HG02763 (cell line): Measurements from ENCODE around the gene PXMP2.

Experiments used
- ATAC-seq: cut with Tn5 transposase; IDR thresholded peaks from one replicate; pipeline ENCODE4 v1.9.1; 2021; ENCODE audit warnings: mild to moderate bottlenecking, moderate library complexity; ENCODE audit not compliant: unreplicated experiment

Gene PXMP2

DNA sequence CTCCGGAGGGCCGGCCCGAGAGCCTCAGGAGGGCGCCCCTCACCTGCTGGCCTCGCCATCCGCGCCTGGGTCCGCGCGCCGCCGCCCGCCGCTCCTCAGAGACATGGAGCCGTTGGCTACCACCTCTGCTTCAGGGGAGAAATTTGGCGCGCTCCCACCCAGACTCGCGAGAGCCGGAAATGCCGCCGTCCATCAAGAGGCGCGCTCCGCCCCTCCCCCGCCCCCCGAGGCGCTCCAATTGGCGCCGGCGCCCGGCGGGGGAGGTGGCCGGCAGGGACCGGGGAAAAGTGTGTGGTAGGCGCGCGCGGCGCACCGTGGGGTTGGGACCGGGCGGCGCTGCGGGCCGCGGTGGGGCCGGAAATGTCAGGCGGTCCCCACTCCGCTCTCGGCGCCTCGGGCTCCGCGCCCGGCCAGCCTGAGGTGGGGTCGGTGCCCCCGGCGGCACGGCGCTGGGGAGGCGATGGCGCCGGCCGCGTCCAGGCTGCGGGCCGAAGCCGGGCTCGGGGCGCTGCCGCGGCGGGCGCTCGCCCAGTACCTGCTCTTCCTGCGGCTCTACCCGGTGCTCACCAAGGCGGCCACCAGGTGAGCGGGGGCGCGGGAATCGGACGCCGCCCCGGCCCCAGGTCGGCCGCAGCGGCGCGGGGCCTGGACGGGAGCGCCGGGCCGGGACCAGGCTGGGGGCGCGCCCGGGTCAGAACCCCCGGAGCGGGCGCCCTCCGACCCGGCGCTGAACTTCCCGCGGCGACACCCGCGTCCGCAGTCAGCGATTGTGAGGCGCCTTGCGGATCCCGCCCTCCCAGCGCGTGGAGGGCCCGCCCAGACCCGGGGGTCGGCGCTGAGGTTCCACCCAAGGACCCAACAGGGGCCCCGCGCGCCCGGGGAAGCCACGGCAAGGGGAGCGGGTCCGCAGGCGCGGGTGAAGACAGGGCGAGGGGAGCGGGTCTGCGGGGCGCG, at the start of gene PXMP2, which contains the start of gene POLE:
Gene PXMP2, plus strand, starts transcription at position 377 of the 954 bp plus-strand sequence. Its CDS starts 84 bp downstream, at position 461.
Gene POLE, minus strand, starts transcription at position 132 of the 954 bp plus-strand sequence. Its CDS starts 27 bp downstream, at position 105.
- peak; percentile 89 for ATAC-seq

DNA sequence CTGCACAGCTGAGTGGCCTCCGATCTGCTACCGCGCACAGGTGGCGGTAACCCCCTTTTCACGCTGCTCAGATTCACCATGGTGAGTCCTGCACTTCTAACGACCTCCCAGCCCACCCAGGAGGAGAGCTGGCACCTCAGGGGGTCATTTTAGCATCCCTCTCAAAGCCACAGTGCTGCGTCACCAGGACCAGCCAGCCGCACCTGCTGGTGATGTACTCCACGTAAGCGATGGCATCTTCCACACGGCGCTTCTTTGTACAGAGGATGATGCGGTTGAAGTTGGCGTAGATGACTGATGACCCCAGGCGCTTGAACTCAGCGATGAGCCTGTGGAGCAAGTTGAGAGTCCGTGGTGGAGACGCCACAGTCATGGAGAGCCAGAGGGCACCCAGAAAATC, 49.6 kb upstream of the PXMP2 start:
- ATAC-seq: no peak

DNA sequence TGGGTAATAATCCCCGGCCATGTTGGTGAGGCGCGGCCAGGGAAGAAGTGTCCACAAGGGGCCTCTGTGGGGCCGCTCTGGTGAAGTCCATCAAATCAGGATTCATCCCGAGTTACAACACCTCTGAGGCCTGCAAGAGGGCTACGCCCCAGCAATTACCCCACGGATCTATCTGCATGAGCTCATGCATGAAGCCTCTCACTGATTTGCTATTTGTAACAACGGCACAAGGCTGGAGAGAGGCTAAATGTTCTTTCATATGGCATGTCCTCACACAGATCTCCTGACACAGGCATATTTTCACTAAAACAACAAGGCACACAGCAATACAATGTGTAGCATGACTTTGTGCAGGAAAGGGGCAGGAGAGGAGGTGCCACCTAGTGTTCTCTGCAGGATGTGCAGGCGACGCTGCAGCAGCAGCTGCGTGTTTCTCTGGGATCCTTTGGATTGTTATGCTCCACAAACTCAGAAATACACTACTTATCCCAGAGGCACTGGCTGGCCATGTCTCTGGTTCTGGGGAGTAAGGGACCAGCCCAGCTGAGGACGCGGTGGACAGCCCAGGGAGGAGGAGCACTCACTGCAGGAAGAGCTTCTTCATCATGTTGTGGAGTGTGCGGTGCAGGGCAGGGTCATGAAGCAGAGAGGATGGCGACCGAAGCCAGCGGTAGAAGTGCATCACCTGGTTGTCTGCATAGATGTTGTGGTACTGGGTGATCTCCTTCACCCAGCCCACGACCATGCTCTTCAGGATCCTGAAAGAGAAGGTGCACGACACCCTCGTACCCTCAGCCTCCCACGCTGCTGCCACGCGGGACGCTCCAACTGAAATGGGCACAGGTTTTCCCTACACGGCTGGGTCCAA, 48.6 kb upstream of the PXMP2 start:
- ATAC-seq: no peak

DNA sequence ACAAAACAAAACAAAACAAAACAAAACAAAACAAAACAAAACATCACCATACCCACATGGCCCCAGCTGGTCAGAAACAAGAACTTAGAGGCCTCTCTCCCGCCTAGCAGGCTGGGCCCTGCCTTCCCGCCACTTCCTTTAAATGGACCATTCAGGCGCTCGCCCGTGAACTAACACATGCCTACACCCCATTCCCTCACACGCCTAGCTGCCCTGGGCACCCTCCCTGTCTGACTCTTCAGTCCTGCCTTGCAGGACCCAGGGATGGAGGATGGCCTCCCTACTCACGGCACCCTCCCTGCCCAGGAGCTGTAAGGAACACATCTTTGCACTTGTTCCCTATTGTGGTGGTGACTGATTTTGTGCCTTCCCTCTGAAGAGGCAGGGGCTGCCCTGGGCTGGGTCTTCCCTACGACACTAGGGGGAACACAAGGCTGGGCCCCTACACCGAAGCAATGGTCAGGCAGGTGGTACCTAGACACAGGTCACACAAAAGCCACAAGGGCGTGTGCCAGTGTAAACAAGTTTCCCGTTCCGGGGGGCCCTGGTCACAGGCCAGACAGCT, 47.3 kb upstream of the PXMP2 start:
- no peak for ATAC-seq

DNA sequence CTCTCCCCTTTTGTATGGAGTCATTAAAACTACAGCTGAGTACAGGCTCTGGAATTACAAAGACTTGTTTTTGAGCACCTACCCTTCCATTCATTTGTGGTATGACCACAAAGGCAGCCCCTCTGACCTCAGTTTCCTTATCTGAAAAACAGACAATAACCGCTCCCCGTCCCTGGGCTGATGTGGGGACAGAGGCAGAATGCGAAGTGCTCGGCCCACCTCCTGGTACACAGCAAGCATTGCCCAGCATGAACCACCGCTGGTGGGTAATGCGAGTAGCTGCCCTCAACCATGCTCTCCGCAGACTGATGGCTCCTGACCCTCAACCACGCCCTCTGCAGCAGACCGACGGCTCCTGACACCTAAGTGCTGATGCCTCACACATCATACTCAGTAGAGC, 46.5 kb upstream of the PXMP2 start:
- no peak for ATAC-seq

DNA sequence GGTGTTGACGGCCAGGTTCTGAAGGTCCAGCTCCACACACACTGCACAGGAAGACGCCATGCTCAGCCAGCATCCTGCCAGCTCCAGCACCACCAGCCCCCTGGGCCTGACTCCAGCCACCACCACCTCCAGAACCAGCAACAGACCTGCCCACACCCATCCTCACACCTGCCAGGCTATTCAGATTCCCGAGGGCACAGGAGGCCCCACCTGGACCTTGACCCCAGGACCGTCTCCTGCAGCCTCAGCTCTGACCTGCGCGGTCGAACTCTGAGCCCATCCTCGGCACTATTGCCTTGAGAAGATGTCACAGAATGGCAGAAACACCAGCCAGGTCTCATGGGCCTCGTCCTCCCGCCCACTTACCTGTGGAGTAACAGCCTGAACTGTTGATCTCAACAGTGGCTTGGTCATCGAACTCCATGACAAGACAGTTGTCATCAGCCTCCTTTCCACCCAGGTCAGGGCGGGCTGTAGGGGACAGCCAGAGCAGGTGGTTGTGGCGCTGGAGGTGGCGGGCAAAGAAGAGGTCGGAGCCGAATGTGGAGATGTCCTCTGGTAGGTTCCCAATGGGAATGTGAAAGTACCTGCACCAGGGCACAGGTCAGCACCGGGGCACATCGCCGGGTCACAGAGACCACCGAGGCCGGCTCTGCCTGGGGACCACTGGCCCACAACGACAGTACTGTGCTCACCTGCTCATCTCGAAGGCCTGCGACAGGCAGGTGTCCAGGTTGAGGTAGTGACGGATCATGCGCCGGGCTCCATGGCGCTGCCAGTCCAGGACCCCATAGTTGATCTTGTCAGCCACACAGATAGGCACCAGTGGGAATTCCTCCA, 45.4 kb upstream of the PXMP2 start:
- no peak for ATAC-seq

DNA sequence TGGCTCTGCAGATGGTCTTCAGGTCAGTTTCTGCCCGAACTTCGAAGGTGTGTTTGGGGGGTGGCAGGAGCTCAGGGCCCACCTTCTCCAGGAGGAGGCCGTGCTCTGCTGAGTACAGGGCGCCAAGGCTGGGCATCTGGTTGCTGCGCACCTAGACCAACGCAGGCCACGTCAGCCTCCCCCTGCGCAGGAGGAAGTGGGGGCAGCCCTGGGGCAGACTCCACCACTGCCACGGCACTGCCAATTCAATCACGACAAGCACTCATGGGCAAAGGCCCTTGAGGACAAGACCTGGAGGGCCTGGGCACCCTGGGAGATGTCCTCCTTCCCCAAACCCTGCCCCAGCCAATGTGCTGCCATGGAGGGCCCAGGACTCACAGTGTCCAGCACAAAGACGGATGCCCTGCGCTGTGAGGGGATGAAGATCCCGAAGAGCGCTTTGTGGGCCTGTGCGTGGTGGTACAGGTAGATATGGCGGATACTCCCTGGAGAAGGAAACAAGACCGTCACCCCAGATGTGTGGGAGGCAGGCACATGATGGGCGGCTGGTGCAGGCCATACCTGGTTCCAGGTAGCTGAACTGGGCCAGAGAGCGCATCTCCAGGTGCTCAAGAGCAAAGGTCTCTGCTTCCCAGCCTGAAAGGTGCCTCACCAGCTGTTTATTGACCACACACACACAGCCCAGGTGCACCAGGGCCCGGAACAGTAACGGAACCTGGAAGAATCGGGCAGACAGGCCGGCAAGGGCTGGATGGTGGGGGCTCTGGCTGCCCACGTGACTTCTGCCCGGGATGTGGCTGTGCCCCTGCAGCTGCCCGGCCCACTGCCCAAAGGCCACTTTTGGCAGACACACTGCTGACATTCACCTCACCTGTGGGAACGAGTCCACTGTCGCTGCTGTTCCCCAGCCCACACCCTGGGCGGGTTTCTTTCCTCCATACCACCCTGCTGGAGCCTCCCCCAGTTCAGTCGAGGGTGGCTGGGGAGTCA, 44.2 kb upstream of the PXMP2 start:
- ATAC-seq: no peak

DNA sequence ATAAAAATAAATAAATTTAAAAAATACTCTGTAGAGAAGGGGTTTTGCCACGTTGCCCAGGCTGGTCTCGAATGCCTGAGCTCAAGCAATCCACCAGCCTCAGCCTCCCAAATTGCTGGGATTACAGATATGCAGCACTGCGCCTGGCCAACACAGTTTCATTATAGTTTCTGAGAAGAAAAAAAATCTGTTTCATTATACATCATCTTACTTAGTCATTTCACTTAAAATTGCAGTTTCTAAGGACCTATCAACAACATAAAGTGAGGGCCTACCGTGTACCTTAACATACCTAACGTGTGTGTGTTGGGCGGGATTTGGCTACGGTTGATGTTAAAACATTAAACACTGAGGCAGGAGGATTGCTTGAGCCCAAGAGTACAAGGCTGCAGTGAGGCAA, 40.5 kb upstream of the PXMP2 start:
- ATAC-seq: no peak

DNA sequence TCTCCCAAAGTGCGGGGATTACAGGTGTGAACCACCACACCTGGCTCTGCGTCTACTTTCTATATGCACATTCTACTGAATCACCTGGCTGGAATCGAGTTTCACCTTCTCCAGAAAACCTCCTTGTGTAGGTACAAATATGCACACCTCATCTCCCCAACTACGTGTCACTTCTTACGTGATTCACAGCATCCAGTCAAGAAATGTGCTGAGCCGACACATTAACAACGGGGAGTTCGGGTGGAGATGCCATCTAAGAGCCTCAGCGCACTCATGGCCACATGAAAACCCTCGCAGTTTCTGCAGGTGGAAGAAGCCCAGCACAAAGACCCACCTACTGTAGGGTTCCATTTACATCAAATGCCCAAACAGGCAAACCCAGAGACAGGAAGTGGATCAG, 39.5 kb upstream of the PXMP2 start:
- ATAC-seq: no peak

DNA sequence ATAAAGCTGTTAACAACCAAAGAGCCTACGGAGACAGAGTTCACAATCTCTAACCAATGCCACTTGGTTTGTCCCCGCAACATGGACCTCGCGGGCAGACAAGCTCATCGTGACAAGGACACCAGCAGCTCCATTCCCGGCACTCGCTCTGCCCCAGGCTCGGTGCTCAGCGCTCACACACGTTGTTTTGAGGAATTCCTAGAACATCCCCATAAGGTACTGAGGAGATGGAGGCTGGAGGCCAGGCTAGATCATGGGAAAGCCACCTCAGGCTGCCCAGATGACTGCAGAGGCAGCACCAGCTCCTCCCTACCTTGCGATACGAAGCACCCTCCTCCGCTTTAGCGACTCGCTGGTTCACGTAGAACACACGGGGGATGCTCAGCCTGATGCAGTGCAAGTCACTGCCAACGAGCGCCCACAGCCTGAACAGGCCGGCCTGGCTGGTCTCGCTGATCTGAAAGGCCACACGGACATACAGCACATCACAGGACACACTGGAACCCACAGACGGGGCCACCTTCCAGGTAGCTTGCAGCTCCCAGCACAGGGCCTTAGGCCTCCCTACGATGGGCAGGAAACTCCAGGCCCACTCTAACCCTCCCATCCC, 38.7 kb upstream of the PXMP2 start:
- ATAC-seq: no peak

DNA sequence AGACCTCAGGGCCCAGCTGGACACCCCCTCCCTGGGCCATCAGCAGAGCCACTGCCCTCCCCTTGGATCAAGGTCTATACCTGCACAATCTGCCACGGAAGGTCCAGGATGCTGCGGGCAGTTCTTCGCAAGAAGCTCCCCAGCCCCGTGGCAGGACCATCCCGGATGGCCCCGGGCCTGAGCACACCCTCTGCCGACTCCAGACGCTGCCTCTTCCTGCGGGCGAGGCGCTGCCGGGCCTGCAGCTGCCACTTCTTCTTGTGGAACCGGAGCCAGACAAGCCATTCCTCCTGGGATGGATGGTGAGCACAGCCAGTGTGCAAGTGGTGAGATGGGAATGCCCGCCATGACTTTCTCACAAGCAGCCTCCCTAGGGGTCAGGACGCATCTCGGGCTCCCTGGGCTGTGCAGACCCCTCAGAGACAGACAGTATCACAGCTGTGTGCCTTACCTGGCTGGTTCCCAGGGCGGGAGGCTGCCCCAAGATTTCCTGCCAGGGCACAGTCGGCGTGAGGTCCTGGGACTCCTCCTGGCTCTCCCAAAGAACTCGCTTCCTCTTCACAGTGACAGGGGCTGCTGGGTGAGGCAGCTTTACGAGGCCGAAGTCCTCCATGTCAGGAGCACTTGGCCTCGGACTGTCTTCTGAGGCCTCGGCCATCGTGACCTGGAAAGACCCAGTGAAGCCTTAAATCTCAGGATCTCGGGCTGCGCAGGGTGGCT, 38.0 kb upstream of the PXMP2 start:
- ATAC-seq: no peak

DNA sequence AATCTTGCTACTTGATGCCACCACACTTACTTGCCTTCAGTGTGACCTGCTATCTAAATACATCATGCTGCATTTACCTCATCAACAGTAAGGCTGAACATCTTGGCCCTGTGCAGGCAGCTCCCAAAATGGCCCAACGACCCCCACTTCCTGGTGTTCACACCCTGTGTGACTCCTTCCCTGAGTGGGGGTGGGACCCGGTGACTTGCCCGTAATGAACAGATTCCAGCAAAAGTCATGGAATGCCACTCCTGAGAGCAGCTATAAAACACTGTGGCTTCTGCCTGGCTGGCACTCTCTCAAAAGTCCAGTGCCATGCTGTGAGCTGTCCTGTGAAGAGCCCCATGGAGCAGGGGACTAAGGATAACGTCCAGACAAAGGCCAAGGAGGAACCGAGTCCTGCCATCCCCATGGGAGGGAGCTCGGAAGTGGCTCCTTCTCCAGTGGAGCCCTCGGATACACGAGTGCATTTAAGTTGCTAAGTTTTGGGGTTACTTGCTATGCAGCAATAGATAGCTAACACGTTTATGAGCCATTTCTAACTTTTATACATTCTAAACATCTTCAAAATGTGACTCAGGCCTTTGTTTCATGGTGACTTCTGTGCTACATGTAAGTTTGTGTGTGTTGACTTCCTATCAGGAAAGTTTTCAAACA, 35.8 kb upstream of the PXMP2 start:
- ATAC-seq: no peak

DNA sequence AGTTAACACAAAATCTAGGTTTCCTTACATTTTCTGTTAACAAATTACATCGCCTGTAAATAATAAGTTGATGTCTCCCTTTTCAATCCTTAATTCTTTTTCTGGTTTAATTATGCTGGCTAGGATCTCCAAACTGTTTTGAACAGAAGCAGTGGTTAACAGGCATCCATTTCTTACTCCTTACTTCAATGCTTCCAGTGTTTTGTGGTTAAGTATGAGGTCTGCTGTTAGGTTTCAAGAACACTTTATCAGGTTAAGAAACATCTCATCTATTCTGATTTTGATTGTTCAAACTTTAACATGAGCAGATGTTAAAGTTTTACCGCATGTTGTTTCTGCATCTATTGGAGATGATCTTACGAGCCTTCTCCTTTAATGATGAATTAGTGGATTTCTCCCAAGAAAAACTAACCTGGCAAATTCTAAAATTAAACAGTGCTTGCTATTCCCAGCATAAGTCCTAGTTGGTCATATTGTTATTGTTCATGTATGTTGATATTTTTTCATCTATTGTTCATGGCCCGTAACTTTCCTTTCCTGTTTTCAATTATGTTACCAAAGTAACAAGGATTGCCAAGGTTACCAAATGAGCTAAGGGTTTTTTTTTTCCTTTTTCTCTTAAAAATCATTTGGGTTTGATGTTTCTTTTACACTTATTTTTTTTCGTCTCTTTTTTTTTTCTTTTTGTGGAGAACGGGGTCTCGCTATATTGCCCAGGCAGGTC, 33.7 kb upstream of the PXMP2 start:
- no peak for ATAC-seq

DNA sequence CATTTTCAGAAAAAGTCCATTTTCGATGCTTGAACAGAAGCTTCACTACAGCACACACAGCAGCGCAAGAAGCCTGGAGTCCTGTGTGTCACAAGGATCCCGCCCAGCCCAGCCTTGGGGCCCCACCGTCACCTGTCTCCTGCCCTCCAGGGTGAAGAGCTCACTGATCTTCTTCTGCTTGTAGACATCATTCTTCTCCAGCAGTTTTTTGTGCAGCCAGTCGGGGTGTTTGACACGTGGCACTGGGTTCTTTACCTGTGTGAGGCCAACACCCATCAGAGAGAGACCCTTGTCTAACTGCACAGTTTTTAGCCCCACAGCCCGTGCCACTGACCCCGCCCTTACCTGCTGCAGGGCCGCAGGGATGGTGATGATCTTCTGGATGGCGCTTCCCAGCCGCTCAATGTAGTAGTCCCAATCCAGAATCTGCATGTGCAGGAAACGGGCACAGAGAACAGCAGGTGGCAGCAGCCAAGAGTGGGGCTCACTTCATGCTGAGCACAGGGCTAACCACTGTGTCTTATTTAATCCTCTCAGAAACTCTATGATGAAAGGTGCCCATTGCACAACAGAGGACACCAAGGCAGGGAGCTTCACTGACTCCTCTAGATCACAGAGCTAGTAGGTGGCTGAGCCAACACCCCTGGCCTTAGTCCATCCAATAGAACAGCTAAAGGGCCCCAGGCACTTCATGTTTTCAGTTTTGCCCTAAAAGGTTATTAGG, 30.2 kb upstream of the PXMP2 start:
- ATAC-seq: no peak

DNA sequence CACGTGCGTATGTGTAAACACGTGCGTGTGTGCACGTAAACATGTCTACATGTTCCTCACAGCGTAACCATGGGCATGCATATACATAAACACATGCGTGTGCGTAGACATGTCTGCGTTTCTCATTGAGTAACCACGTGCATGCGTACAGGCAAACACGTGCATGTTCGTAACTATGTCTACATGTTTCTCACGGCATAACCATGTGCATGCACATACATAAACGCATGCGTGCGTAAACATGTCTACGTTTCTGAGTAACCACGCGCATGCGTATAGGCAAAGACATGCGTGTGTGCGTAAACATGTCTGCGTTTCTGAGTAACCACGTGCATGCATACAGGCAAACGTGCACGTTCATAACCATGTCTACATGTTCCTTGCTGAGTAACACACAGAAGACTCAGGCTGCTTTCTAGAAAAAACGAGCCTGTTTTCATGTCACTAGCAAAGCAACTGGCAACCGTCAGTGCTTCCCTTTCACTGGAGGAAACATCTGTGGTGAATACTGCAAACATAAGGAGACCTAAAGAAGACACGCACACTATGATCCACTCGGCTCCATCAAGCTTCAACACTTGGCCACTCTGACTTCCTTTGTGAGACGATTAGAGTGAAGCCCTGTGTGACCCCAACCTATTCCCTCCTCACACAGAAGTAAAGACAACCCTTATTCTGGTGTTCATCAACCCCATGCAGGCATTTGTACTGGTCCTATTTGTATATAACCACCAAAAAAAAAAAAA, 29.1 kb upstream of the PXMP2 start:
- ATAC-seq: no peak

DNA sequence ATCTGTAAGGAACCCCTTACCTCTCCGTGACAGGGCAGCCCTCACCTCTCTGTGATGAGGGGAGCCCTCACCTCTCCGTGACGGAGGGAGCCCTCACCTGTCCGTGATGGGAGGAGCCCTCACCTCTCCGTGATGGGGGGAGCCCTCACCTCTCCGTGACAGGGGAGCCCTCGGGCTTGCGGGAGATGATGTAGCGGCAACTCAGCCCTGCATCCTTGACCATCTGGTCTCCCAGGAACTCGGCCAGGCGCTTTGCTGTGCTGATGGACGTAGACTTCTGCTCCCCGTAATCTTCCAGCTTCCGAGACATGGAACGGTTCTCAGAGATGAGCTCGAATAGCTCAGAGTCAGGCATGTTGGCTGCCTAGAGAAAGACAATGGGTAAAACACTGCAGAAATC, 28.2 kb upstream of the PXMP2 start:
- ATAC-seq: no peak
